PC-9 (cell line): ENCODE measurements around the gene CELF2. TPM values are rescaled to one million over a fixed set of nuclear protein-coding genes. Genes with fewer than 3 reads are reported as not detected.

Experiments
- BruUV-seq: library from RNA; stranded (reverse); fragments of 400-500 nt; replicated peaks from 2 replicates; lab custom pipeline; 2021; lab: Mats Ljungman, UMichigan
- CTCF ChIA-PET: fragments of 300-600 bp; sonication (Branson Sonifier 250); formaldehyde crosslinking; loops from one replicate; lab custom pipeline; 2022; ENCODE audit warnings: antibody characterized with exemption; lab: Charles Lee
- POLR2A ChIA-PET: fragments of 300-600 bp; sonication (Branson Sonifier 250); formaldehyde crosslinking; loops from one replicate; lab custom pipeline; 2022; ENCODE audit warnings: antibody characterized with exemption; ENCODE audit not compliant: unreplicated experiment; lab: Charles Lee
- DNase-seq, 2 experiments: peaks; one replicate each; pipeline versions ENCODE4 v3.0.0 to v3.0.0-alpha.2; 2015 to 2022; ENCODE audit warnings: mixed read lengths in 1 of 2
- H2AFZ ChIP-seq: fragments of 200-600 bp; sonication (generic); 2 replicates; pipeline ENCODE4 v1.8.1; 2017; ENCODE audit warnings: antibody characterized with exemption
- H3F3A ChIP-seq: fragments of 200-600 bp; sonication (generic); 2 replicates; pipeline ENCODE4 v1.8.1; 2017; ENCODE audit warnings: antibody characterized with exemption, mild to moderate bottlenecking, low read depth; ENCODE audit not compliant: insufficient read depth
- H3K27ac ChIP-seq: fragments of 200-600 bp; sonication (generic); 2 replicates; pipeline ENCODE4 v1.6.1; 2016; ENCODE audit warnings: mixed run types
- H3K27me3 ChIP-seq: fragments of 200-600 bp; sonication (generic); 2 replicates; pipeline ENCODE4 v1.6.1; 2016; ENCODE audit warnings: low read depth, mixed run types; ENCODE audit not compliant: insufficient read depth
- H3K36me3 ChIP-seq: fragments of 200-600 bp; sonication (generic); 2 replicates; pipeline ENCODE4 v1.6.1; 2016; ENCODE audit warnings: low read depth, mixed run types
- H3K4me1 ChIP-seq: fragments of 200-600 bp; sonication (generic); replicated peaks from 2 replicates; pipeline ENCODE4 v1.6.1; 2016; ENCODE audit warnings: mixed run types; ENCODE audit not compliant: insufficient read depth
- H3K4me2 ChIP-seq: fragments of 200-600 bp; sonication (generic); 2 replicates; pipeline ENCODE4 v1.6.1; 2017; ENCODE audit warnings: mixed run types
- H3K4me3 ChIP-seq: fragments of 200-600 bp; sonication (generic); 2 replicates; pipeline ENCODE4 v1.6.1; 2016; ENCODE audit warnings: mixed run types
- H3K79me2 ChIP-seq: fragments of 200-600 bp; sonication (generic); 2 replicates; pipeline ENCODE4 v1.6.1; 2017; ENCODE audit warnings: low read depth, mixed run types
- H3K9me2 ChIP-seq: fragments of 200-600 bp; sonication (generic); 2 replicates; pipeline ENCODE4 v1.8.1; 2017; ENCODE audit warnings: mild to moderate bottlenecking; ENCODE audit not compliant: insufficient read depth
- H3K9me3 ChIP-seq: fragments of 200-600 bp; sonication (generic); 2 replicates; pipeline ENCODE4 v1.8.1; 2016; ENCODE audit warnings: low read depth; ENCODE audit not compliant: insufficient read depth
- H4K20me1 ChIP-seq: fragments of 200-600 bp; sonication (generic); 2 replicates; pipeline ENCODE4 v1.8.1; 2017; ENCODE audit not compliant: insufficient read depth
- CTCF ChIP-seq: fragments of 200-600 bp; sonication (generic); conservative IDR thresholded peaks from 2 replicates; pipeline ENCODE4 v1.6.1; 2017; ENCODE audit warnings: mixed run types, antibody characterized with exemption, mild to moderate bottlenecking, moderate library complexity
- EZH2 ChIP-seq: fragments of 200-600 bp; sonication (generic); IDR thresholded peaks from 2 replicates; pipeline ENCODE4 v1.8.0; 2017; ENCODE audit warnings: antibody characterized with exemption, low read depth
- intact Hi-C: fragments of 100-400 bp; cut with micrococcal nuclease; formaldehyde crosslinking; loops from one replicate; pipeline ENCODE4 v1.10.0; 2022; ENCODE audit not compliant: unreplicated experiment
- total RNA-seq: library from RNA; stranded (reverse); gene quantifications from 2 replicates; pipeline ENCODE4 v1.2.3, GENCODE V29; 2021

CELF2 gene
- total RNA-seq, 1 experiment from 2014 or later: not detected

- Histone ChIP-seq H3K4me1 (no peaks in the 10 kb centered on the region), H3K9me2 (no peaks in the 10 kb centered on the region), H3K9me3 (no peaks in the 10 kb centered on the region), H2AFZ (no peak overlapping the region), H3K27me3 (peaks cover 54% of the 10 kb centered on the region), H4K20me1 (no peaks in the 10 kb centered on the region), H3K4me2 (no peak overlapping the region), H3K36me3 (no peaks in the 10 kb centered on the region), H3K79me2 (no peaks in the 10 kb centered on the region), H3K4me3 (no peak overlapping the region), H3K27ac (no peak overlapping the region), H3F3A (no peaks in the 10 kb centered on the region)
- POLR2A ChIA-PET: no interaction called here
- no TSS peak for BruUV-seq
- intact Hi-C loops: no loop called here
- no peak for TF ChIP-seq EZH2
- no peak for TF ChIP-seq CTCF
- DNase-seq: no peak
- CTCF ChIA-PET: no interaction called here
Observed at GRCh38 chr10:11131112-11131639, 113.5 kb downstream of the CELF2 start.

- intact Hi-C loops: no loop called here
- no peak for DNase-seq
Observed at GRCh38 chr10:11134411-11134810, 116.7 kb downstream of the CELF2 start.

GRCh38 chr10:11135709-11136108 lies 118.0 kb downstream of the CELF2 start:
- Histone ChIP-seq H3K4me2 (no peak overlapping the region), H4K20me1 (no peaks in the 10 kb centered on the region)
- POLR2A ChIA-PET: no interaction called here

More at GRCh38 chr10:11134411-11134810, 116.7 kb downstream of the CELF2 start:
- Histone ChIP-seq H3F3A (no peaks in the 10 kb centered on the region), H3K27ac (no peak overlapping the region), H3K27me3 (peaks cover 55% of the 10 kb centered on the region), H3K9me3 (no peaks in the 10 kb centered on the region), H3K4me2 (no peak overlapping the region), H4K20me1 (no peaks in the 10 kb centered on the region), H3K9me2 (no peaks in the 10 kb centered on the region), H3K4me1 (no peaks in the 10 kb centered on the region), H3K4me3 (no peak overlapping the region), H2AFZ (no peak overlapping the region), H3K36me3 (no peaks in the 10 kb centered on the region), H3K79me2 (no peaks in the 10 kb centered on the region)
- BruUV-seq: no TSS peak
- ChIA-PET CTCF (no interaction called here), POLR2A (no interaction called here)
- no peak for TF ChIP-seq CTCF
- TF ChIP-seq EZH2: no peak

More at GRCh38 chr10:11135709-11136108, 118.0 kb downstream of the CELF2 start:
- DNase-seq: no peak
- no peaks in the 10 kb centered on the region for H3K79me2 ChIP-seq
- H3K4me1 ChIP-seq: no peaks in the 10 kb centered on the region
- no peaks in the 10 kb centered on the region for H3K9me3 ChIP-seq
- no TSS peak for BruUV-seq
- H3K27ac ChIP-seq: no peak overlapping the region
- H2AFZ ChIP-seq: no peak overlapping the region
- CTCF ChIA-PET: no interaction called here
- H3K4me3 ChIP-seq: no peak overlapping the region
- no peaks in the 10 kb centered on the region for H3F3A ChIP-seq
- peaks cover 52% of the 10 kb centered on the region for H3K27me3 ChIP-seq
- no peaks in the 10 kb centered on the region for H3K9me2 ChIP-seq
- TF ChIP-seq EZH2: no peak
- TF ChIP-seq CTCF: no peak
- no peaks in the 10 kb centered on the region for H3K36me3 ChIP-seq
- intact Hi-C loops: no loop called here
